ENCODE results near the gene SCD5. TPM values are rescaled to one million over a fixed set of nuclear protein-coding genes. Genes with fewer than 3 reads are reported as not detected.
A peak's percentile ranks its signal among the peaks of the same experiment; 100 is the strongest.

SCD5 gene
- total and polyA plus RNA-seq, 2 of the 8 experiments (the other 6 are each of a cell fraction or from before 2014, with no cell fraction given), result 0.92 to 1.2 TPM

DNA sequence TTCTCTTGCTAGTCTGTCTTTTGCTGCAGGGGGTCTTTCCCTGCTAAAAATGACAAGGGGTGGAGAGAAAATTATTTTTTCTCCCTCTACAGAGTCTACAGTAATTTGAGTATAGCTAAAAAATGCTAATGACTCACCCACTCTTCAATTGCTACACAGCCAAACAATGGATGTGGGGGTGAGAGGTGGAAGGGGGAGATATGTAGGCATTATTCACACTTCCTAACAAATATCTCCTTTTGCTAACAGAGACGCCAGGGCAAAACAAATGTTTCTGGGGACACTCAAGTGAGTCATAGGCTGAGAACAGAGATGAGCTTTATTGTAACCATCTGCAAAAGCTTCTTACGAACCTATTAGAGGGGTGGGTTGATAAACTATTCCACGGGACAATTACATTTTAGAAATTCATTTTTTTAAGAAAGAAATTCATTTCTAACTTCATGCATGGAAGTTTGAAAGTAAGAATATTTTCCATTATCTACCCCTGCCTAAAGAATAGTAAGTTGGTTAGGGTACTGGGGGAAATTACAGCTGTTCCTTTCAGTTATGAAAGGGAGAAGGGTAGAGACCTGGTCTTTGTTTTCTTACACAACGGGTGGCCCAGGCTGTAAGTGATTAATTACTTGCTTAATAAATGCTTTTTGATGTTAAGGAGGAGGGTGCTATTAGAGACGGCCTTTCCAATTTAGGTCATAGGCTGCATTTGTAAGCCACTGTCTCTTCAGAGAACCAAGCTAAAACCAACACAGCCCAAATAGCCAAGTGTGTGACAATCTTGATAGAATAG, 12.8 kb downstream of the SCD5 start:
- no peak overlapping the region for H3K14ac ChIP-seq (ENCODE audit: insufficient read length)
- H3K9ac ChIP-seq (replicated peaks in 1 of 4; ENCODE audit: extremely low read depth in 1 of 4, low read depth in 3 of 4, low read length in 3 of 4), result no peak overlapping the region
- H3K27ac ChIP-seq (ENCODE audit: low read depth, low read length), result no peak overlapping the region
- H2AFZ ChIP-seq (ENCODE audit: low read length), result no peak overlapping the region
- H3K4me3 ChIP-seq (ENCODE audit: extremely low read depth in 1 of 4, insufficient read depth in 2 of 4, low read depth in 3 of 4, low read length in 4 of 4), result peak overlapping the region in 1 of 4 experiments; percentile 15; a peak in 1 of 8 replicates
- H3K18ac ChIP-seq (ENCODE audit: extremely low read depth, low read length), result no peak overlapping the region
- H3K79me2 ChIP-seq (ENCODE audit: control insufficient read depth in 1 of 2, insufficient read depth in 2 of 2, low read length in 2 of 2), result no peaks in the 10 kb centered on the region
- POLR2A ChIA-PET (ENCODE audit: partially characterized antibody), result interaction anchor here (0.6 to 1.5 kb wide), 3 partner anchors 11 to 17 kb away, joined by 3 to 5 read pairs (median 4); partner anchors contain the start of gene SCD5
- no peak overlapping the region for H3K4ac ChIP-seq (replicated peaks; ENCODE audit: insufficient read length, low read depth, low read length)
- 27% methylated on average over 5 of the region's 5 CpGs; no CpG with 5 or more reads in 1 of the 2 experiments for WGBS, 2 experiments (ENCODE audit: extremely low coverage in 1 of 2, insufficient coverage in 1 of 2, insufficient read length in 1 of 2, insufficient replicate concordance in 2 of 2, low coverage in 1 of 2, low lambda C conversion rate in 2 of 2, missing lambda C conversion rate in 1 of 2)
- H4K91ac ChIP-seq (replicated peaks; ENCODE audit: insufficient read length, low read length), result no peak overlapping the region
- peaks cover 0 to 6% (median 0%) of the 10 kb centered on the region in 4 experiments; a peak in 1 of 8 replicates for H3K36me3 ChIP-seq (ENCODE audit: control insufficient read depth in 2 of 4, insufficient read depth in 4 of 4, low read length in 3 of 4)
- H2BK5ac ChIP-seq (ENCODE audit: low read depth, low read length), result no peak overlapping the region
- H3K23me2 ChIP-seq (ENCODE audit: low read depth, low read length), result no peaks in the 10 kb centered on the region
- H3K4me2 ChIP-seq (ENCODE audit: insufficient read depth in 1 of 2, low read depth in 2 of 2, low read length in 2 of 2), result no peak overlapping the region
- H3K4me1 ChIP-seq (replicated peaks in 1 of 4; ENCODE audit: control insufficient read depth in 3 of 4, insufficient read depth in 4 of 4, low read length in 3 of 4), result peaks cover 0 to 11% (median 3%) of the 10 kb centered on the region in 4 experiments; a peak in 4 of 7 replicates
- DNase-seq (ENCODE audit: low read depth in 1 of 2, low spot score in 2 of 2) (no peak), FAIRE-seq (no peak)
- peaks cover 5 to 10% of the 10 kb centered on the region in 2 experiments; a peak in 1 of 4 replicates for H3K9me3 ChIP-seq (ENCODE audit: insufficient read depth in 2 of 2, low read depth in 1 of 2, low read length in 1 of 2)
- H3K79me1 ChIP-seq (ENCODE audit: low read depth, low read length), result no peaks in the 10 kb centered on the region
- H3K56ac ChIP-seq (replicated peaks; ENCODE audit: insufficient read length, low read depth, low read length), result no peak overlapping the region
- H3K23ac ChIP-seq (ENCODE audit: insufficient read length), result no peak overlapping the region
- CTCF ChIA-PET (ENCODE audit: partially characterized antibody), result interaction anchor here (0.6 to 3.5 kb wide), 9 partner anchors 10 to 1965 kb away, joined by 3 to 16 read pairs (median 5); partner anchors contain the start of gene SCD5
- H2BK20ac ChIP-seq (ENCODE audit: low read length), result no peak overlapping the region
- H2AK5ac ChIP-seq (ENCODE audit: low read depth, low read length), result no peak overlapping the region
- no peak overlapping the region for H2BK120ac ChIP-seq (replicated peaks; ENCODE audit: low read depth, low read length)
- H4K20me1 ChIP-seq (replicated peaks in 1 of 2; ENCODE audit: control insufficient read depth in 1 of 2, insufficient read depth in 2 of 2, low read length in 2 of 2), result peaks cover 11 to 33% of the 10 kb centered on the region in 2 experiments
- no peak overlapping the region for H2BK12ac ChIP-seq (ENCODE audit: low read depth, low read length)
- no peak overlapping the region for H4K8ac ChIP-seq (ENCODE audit: extremely low read depth, insufficient read depth, low read length)
- no peak overlapping the region for H4K5ac ChIP-seq (ENCODE audit: insufficient read length, low read depth, low read length)
- peaks cover 67 to 96% (median 92%) of the 10 kb centered on the region in 4 experiments for H3K27me3 ChIP-seq (replicated peaks in 1 of 4; ENCODE audit: control insufficient read depth in 3 of 4, extremely low read depth in 1 of 4, insufficient read depth in 3 of 4, low read length in 3 of 4)
- no peak overlapping the region for H2BK15ac ChIP-seq (ENCODE audit: low read length)
- TF ChIP-seq CEBPB (IDR thresholded peaks at IDR 0.05; ENCODE audit: low read depth, low read length) (peak; percentile 36; the same call in 1 of the 2 replicates), SIRT6 (IDR thresholded peaks at IDR 0.05; ENCODE audit: low read length) (no peak), KDM1A (IDR thresholded peaks at IDR 0.05; ENCODE audit: borderline replicate concordance, low read length) (no peak), POU5F1 (IDR thresholded peaks at IDR 0.05; ENCODE audit: low read depth, low read length) (no peak), ZNF274 (IDR thresholded peaks at IDR 0.05; ENCODE audit: borderline replicate concordance, extremely low read depth, low read length) (peak; percentile 35; the same call in 1 of the 2 replicates), RAD21 (IDR thresholded peaks at IDR 0.05 in 1 of 2, conservative IDR thresholded peaks at IDR 0.05 in 1 of 2; ENCODE audit: low read depth in 2 of 2, low read length in 2 of 2) (no peak), BCL11A (IDR thresholded peaks at IDR 0.05; ENCODE audit: low read depth in 2 of 2, low read length in 2 of 2) (peak in 1 of 2 experiments; percentile 66), RXRA (IDR thresholded peaks at IDR 0.05; ENCODE audit: insufficient read depth, low read depth, low read length) (no peak), EGR1 (IDR thresholded peaks at IDR 0.05; ENCODE audit: borderline replicate concordance, low read depth, low read length) (peak; percentile 36), POLR2A (IDR thresholded peaks at IDR 0.05; ENCODE audit: control extremely low read depth in 1 of 2, low read depth in 2 of 2, low read length in 2 of 2) (no peak)
- TF ChIP-seq, protein P1, sequence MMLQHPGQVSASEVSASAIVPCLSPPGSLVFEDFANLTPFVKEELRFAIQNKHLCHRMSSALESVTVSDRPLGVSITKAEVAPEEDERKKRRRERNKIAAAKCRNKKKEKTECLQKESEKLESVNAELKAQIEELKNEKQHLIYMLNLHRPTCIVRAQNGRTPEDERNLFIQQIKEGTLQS (IDR thresholded peaks at IDR 0.05; ENCODE audit: insufficient read depth, low read depth, low read length), result no peak
